ENCODE results near the gene DNAH9.

DNAH9 gene

GRCh38 chr17:11580677-11581076 is 17.6 kb upstream of the DNAH9 start:
- H3K4me3 ChIP-seq (ENCODE audit: low read length), result no peak overlapping the region
- no peaks in the 10 kb centered on the region for H3K9me2 ChIP-seq (replicated peaks; ENCODE audit: control insufficient read depth, low read length)
- H3K79me2 ChIP-seq (ENCODE audit: control insufficient read depth, low read length), result no peaks in the 10 kb centered on the region
- no peaks in the 10 kb centered on the region for H3F3A ChIP-seq (ENCODE audit: control insufficient read depth, insufficient read depth)
- no peaks in the 10 kb centered on the region for H4K20me1 ChIP-seq (ENCODE audit: control insufficient read depth, insufficient read depth, low read depth, low read length)
- no peak for TF ChIP-seq EZH2phosphoT487 (IDR thresholded peaks at IDR 0.05; ENCODE audit: borderline replicate concordance, low read length)
- TF ChIP-seq, protein P1, sequence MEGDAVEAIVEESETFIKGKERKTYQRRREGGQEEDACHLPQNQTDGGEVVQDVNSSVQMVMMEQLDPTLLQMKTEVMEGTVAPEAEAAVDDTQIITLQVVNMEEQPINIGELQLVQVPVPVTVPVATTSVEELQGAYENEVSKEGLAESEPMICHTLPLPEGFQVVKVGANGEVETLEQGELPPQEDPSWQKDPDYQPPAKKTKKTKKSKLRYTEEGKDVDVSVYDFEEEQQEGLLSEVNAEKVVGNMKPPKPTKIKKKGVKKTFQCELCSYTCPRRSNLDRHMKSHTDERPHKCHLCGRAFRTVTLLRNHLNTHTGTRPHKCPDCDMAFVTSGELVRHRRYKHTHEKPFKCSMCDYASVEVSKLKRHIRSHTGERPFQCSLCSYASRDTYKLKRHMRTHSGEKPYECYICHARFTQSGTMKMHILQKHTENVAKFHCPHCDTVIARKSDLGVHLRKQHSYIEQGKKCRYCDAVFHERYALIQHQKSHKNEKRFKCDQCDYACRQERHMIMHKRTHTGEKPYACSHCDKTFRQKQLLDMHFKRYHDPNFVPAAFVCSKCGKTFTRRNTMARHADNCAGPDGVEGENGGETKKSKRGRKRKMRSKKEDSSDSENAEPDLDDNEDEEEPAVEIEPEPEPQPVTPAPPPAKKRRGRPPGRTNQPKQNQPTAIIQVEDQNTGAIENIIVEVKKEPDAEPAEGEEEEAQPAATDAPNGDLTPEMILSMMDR (IDR thresholded peaks at IDR 0.05; ENCODE audit: low read depth, low read length, poor library complexity, severe bottlenecking), result no peak
- H3K27me3 ChIP-seq (ENCODE audit: control insufficient read depth, low read length), result no peaks in the 10 kb centered on the region
- H3K36me3 ChIP-seq (ENCODE audit: control insufficient read depth, low read length), result no peaks in the 10 kb centered on the region
- no peak overlapping the region for H3K4me2 ChIP-seq (ENCODE audit: low read length)
- no peak overlapping the region for H3K27ac ChIP-seq (ENCODE audit: low read depth, low read length)
- no peaks in the 10 kb centered on the region for H3K4me1 ChIP-seq (ENCODE audit: control insufficient read depth, low read length)
- peaks cover 3% of the 10 kb centered on the region; the same call in 1 of the 2 replicates for H3K9me3 ChIP-seq (ENCODE audit: control insufficient read depth, insufficient read depth, low read length)

DNA sequence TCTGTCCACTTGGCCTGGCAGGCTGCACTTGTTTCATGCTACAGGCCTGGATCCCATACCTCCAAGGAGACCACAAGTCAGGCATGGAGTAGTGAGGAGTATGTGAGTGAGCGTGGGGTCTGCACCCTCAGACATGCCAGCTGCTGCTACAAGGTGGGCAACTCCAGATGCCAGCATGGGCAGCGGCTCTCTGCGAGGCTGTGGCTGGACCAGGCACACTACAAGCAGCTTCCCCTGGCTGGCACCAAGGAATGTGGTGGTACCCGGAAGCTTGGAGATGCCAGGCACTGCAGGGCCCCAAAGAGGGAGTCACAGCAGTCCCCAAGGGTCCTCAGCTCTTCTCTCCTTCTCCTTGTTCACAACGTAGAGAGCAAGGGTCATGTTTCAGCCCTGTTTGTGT is 16.1 kb upstream of the DNAH9 start:
- H3K79me2 ChIP-seq (ENCODE audit: control insufficient read depth, low read length), result no peaks in the 10 kb centered on the region
- H3K4me2 ChIP-seq (ENCODE audit: low read length), result no peak overlapping the region
- no peaks in the 10 kb centered on the region for H4K20me1 ChIP-seq (ENCODE audit: control insufficient read depth, insufficient read depth, low read depth, low read length)
- no peaks in the 10 kb centered on the region for H3K9me2 ChIP-seq (replicated peaks; ENCODE audit: control insufficient read depth, low read length)
- no peaks in the 10 kb centered on the region for H3F3A ChIP-seq (ENCODE audit: control insufficient read depth, insufficient read depth)
- TF ChIP-seq, protein P1 (IDR thresholded peaks at IDR 0.05; ENCODE audit: low read depth, low read length, poor library complexity, severe bottlenecking), result no peak
- no peak for TF ChIP-seq EZH2phosphoT487 (IDR thresholded peaks at IDR 0.05; ENCODE audit: borderline replicate concordance, low read length)
- no peaks in the 10 kb centered on the region for H3K36me3 ChIP-seq (ENCODE audit: control insufficient read depth, low read length)
- H3K4me3 ChIP-seq (ENCODE audit: low read length), result no peak overlapping the region
- no peaks in the 10 kb centered on the region for H3K27me3 ChIP-seq (ENCODE audit: control insufficient read depth, low read length)
- no peak overlapping the region for H3K27ac ChIP-seq (ENCODE audit: low read depth, low read length)
- H3K9me3 ChIP-seq (ENCODE audit: control insufficient read depth, insufficient read depth, low read length), result peaks cover 3% of the 10 kb centered on the region; the same call in 1 of the 2 replicates
- no peaks in the 10 kb centered on the region for H3K4me1 ChIP-seq (ENCODE audit: control insufficient read depth, low read length)

DNA sequence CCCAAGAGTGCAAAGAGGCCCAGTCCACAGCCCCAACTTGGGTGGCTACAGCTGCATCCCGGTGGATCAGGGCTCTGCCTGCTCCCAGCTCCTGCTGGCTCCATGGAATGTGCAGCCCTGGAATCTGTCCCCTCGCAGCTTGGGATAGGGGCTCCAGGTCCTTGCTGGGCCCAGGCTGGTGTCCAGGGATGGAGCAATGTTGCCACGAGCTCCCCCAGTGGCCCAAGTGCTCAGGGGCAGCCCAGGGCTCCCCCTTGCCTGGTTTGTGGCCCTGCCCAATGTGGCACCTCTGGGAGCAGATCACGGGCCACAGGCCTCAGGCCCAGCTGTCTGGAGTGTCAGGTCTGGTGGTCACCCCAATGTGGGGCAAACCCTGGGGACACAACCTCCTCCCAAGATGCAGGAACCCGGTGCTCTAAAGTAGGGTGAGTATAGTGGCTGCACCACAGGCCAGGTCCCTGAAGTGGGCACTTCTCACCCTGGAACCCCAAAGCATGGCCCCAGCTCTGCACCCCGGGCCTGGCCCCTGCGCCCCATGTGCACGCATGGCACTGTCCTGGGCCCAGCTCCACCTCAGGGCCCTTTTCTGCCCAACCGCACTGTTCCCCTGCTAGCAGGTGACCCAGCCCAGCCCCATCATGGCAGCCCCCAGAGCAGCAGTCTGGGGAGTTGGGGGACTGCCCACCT is 14.8 kb upstream of the DNAH9 start:
- no peaks in the 10 kb centered on the region for H3K27me3 ChIP-seq (ENCODE audit: control insufficient read depth, low read length)
- no peaks in the 10 kb centered on the region for H3K9me2 ChIP-seq (replicated peaks; ENCODE audit: control insufficient read depth, low read length)
- H3K79me2 ChIP-seq (ENCODE audit: control insufficient read depth, low read length), result no peaks in the 10 kb centered on the region
- no peaks in the 10 kb centered on the region for H3K36me3 ChIP-seq (ENCODE audit: control insufficient read depth, low read length)
- no peak for TF ChIP-seq EZH2phosphoT487 (IDR thresholded peaks at IDR 0.05; ENCODE audit: borderline replicate concordance, low read length)
- TF ChIP-seq, protein P1 (IDR thresholded peaks at IDR 0.05; ENCODE audit: low read depth, low read length, poor library complexity, severe bottlenecking), result no peak
- no peaks in the 10 kb centered on the region for H4K20me1 ChIP-seq (ENCODE audit: control insufficient read depth, insufficient read depth, low read depth, low read length)
- H3K4me3 ChIP-seq (ENCODE audit: low read length), result no peak overlapping the region
- H3K9me3 ChIP-seq (ENCODE audit: control insufficient read depth, insufficient read depth, low read length), result peaks cover 3% of the 10 kb centered on the region; the same call in 1 of the 2 replicates
- H3K27ac ChIP-seq (ENCODE audit: low read depth, low read length), result no peak overlapping the region
- no peaks in the 10 kb centered on the region for H3K4me1 ChIP-seq (ENCODE audit: control insufficient read depth, low read length)
- no peaks in the 10 kb centered on the region for H3F3A ChIP-seq (ENCODE audit: control insufficient read depth, insufficient read depth)
- no peak overlapping the region for H3K4me2 ChIP-seq (ENCODE audit: low read length)

Data from DOHH2 (cell line).